SIG-M5 treated with dmso at 0.1 percent for 504 hours (cell line): ENCODE data around the gene OASL.
A peak's percentile ranks its signal among the peaks of the same experiment; 100 is the strongest.

Experiments used
- DNase-seq: peaks from one replicate; lab custom pipeline; 2025; ENCODE audit not compliant: unreplicated experiment; lab: John Stamatoyannopoulos, UW

The OASL gene

DNA sequence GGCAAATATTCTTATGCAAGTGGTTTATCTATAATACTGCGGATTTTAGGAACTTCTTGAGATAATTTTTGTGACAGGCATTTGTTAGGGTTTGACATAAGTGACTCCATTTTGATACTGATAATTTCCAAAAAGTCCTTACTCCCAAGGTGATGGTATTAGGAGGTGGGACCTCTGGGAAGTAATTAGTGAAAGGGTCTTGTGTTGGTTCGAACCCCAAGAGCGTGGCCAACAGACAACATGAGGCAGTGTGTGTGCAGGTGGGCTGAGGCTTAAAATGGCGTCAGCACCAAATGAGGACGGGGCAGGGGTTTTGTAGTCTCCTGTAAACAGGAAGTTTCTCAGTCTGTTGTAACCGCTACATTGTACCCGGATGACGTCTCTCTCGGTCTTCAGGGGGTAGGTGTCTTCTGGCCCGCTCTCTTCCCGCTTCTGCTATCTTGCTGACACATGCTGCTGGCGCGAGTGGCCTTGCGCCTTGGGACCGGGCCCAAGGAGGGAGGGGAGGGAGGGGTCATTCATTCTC is 21.0 kb downstream of the OASL start:
- DNase-seq, result no peak

DNA sequence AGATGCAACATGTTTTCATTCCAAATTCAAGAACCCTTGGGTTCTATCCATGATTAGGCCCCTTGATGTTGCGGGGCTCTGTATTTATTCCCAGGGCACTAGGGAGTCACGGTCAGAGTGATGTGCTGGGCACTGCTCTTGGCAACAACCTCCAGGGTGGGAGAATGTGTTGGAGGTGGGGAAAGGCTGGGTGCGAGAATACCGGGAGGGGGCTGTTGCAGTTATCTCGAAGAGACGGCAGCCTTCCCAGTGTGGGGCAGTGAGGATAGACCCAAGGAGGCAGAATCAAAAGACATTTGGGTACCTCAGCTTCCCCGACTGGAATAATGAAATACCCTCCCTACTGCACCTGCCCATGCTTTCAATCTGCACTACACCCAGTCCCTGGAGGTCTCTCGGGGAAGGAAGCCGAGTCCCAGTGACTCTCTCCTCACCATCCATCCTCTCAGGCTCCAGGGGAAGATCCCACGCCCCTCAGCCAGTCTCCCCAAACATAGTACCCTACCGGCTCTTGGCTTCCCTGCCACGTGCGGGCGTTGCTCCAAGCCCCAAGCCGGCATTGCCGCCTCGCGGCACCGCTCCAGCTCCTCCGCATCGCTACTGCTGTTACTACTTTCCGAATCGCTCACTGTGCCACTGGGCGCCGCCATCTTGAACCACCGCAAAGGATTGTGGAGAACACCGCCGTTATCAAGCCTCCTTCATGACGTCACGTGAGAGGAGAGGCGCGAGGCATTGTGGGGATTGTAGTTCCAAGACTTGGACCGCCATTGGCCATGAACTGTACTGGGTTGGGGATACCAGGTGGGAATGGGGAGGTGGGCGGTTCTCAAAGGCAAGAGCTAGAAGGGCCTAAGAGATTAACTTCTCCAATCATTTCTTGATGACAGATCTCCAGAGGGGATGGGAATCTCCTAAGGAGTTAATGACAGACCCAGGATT is 22.9 kb downstream of the OASL start, which contains the start of gene C12orf43:
Gene C12orf43, minus strand, starts transcription at position 663 of the 942 bp plus-strand sequence. Its CDS starts 13 bp downstream, at position 650.
- DNase-seq, result peak; percentile 94

DNA sequence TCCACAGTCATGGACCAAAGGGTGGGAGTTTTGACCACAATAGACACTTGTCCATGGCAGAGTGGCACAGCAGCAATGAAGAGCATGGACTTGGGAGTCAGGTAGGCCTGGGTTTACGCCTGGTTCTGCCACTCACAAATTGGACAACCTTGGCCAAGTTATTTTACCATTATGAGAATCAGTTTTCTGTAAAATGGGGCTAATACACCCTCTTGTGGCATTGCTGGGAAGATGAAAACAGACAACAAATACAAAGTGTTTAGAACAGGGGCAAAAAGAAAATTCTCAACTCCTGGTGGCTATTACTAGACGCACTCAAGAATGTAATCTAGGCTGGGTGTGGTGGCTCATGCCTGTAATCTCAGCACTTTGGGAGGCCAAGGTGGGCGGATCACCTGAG is 25.3 kb downstream of the OASL start:
- DNase-seq, result no peak

DNA sequence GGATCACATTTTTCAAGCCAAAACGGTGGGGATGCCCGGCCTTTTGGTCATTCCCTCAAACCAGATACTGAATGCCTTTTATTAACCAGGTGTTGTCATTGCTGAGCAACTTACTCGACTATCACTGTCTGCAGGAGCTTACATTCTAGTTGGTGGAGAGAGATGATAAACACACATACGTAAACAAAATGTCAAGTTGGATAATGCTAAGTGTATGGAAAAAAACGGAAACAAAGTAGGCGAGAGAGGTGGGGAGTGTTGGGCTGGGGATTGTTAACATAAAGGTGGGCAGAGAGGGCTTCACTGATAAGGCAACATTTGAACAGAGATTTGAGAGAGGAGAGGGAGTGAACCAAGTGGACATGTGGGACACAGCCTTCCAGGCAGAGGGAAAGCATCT is 27.2 kb downstream of the OASL start:
- DNase-seq, result no peak

- no peak for DNase-seq
These were observed 28.2 kb downstream of the OASL start for GRCh38 chr12:121010860-121011259.

- peak; percentile 51 for DNase-seq
These were observed 29.3 kb downstream of the OASL start for GRCh38 chr12:121009741-121010140.

DNA sequence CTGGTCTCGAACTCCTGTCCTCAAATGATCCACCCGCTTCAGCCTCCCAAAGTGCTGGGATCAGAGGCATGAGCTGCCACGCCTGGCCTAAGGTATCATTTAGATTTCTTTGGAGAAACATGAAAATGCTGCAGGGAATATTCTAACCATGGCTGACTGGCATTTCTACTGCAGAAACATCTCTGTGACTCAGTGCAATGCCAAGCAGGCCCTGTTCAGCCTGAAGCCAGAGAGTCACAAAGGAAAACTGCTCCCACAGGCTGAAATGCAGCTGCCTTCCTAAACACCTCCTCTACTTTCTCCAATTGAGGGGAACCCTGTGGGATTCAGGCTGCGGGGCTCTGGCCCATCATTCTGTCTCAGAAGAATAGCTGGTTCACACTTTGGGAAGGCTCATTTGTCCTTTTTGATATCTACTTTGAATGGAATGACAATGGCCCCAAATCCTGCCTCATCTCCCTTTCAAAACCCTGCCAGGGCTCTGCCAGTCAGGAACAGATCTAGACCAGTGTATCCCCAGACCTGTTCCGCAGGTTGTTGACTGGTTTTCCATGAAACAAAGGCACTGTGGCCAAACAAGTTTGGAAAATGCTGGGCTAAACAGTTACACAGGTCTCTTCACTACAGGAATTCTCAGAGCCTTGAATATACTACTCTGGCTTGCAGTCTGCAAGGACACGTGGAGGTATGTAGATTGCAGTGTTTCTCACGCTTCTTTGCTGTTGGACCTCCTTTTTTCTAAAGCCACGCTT is 30.5 kb downstream of the OASL start:
- no peak for DNase-seq

DNA sequence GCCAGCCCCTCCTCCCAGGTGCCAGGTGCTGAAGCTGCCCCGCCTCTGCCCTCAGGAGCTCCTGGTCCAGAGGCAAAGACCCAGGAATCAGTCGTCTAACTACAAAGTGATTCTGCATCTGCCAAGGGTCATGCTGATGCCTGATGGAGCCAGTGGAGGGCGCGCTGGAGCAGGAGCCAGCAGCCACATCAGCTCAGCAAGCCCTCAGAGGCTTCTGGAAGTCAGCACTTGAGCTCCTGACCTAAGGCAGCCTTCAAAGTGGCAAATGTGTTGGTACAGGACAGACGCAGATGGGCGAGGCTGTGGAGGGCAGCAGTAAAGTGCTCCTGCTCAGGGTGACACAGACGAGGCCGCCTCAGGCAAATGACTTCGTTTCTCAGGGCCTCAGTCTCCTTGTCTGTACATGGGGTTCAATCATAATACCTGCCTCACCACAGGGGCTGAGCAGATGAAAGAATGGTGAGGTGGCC is 33.7 kb downstream of the OASL start:
- peak; percentile 54 for DNase-seq

GRCh38 chr12:121004253-121004815 is 34.7 kb downstream of the OASL start:
- no peak for DNase-seq

DNA sequence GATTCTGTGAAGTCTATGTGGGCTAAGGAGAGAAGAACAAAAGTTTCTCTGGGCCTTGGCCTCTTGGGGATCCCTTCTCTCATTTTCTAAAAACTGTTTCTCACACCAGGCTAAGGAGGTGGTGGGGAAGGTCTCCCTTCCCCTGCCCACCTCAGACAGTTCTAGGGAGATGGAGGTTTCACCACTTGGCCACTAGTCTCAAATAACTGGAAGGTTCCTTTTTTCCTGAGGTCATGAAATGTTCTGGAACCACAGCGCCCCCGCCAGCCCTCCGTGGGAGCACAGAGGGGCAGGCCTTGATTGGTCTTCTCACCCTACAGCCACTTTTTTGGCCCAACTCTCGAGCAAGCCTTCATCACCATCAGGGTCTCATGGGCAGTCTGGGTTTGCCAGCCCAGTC is 35.4 kb downstream of the OASL start:
- peak; percentile 36 for DNase-seq

- no peak for DNase-seq
These were observed 37.1 kb downstream of the OASL start for GRCh38 chr12:121001841-121002483.

DNA sequence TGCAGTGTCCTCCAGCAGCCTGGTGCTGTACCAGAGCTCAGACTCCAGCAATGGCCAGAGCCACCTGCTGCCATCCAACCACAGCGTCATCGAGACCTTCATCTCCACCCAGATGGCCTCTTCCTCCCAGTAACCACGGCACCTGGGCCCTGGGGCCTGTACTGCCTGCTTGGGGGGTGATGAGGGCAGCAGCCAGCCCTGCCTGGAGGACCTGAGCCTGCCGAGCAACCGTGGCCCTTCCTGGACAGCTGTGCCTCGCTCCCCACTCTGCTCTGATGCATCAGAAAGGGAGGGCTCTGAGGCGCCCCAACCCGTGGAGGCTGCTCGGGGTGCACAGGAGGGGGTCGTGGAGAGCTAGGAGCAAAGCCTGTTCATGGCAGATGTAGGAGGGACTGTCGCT is 38.0 kb downstream of the OASL start:
- DNase-seq, result no peak

GRCh38 chr12:121000530-121000929 is 38.5 kb downstream of the OASL start:
- DNase-seq, result no peak

DNA sequence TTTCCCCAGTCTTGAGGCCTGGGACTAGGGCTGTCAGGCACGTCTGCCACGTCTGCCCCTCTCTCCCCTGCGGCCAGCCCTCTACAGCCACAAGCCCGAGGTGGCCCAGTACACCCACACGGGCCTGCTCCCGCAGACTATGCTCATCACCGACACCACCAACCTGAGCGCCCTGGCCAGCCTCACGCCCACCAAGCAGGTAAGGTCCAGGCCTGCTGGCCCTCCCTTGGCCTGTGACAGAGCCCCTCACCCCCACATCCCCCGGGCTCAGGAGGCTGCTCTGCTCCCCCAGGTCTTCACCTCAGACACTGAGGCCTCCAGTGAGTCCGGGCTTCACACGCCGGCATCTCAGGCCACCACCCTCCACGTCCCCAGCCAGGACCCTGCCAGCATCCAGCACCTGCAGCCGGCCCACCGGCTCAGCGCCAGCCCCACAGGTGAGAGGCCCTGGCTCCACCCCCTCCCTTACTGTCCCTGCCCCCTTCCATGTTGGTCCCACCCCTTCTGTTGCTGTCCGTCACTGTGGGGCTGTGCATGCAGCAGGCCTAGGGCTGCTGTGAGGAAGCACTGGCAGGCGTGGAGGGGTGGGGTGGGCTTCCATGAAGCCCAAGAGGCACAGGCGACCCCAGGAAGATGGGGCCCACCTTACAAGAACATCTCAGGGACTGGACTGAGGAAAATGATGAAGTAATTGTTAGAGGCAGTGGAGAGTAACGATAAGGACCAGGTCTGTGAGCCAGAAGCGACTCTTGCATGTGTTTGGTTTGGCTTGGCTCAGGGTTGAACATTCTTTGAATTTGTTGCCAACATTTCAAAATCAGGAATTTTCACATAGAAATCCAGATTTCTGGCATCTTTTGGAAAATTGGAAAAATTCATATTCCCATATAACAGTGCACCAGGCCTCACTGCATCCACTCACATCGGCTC is 39.6 kb downstream of the OASL start:
- DNase-seq, result no peak

DNA sequence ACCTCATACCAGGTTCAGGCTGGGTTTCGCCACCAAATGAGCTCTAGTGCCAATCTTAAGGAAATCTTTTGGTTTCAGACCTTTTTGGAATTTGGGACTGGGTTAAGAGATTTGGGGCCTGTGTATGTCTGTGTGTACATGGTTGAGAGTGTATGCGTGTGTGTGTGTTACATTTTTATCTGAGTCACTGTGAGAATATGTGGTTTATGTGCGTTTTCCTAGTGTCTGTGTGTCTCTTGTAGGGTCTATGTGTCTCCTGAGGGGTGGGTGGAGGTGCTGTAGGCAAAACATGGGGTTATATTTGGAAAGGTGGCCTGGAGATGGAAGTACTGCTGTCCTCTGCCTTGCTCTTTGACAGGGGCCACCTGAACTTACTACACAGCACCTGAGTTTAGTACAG is 40.6 kb downstream of the OASL start:
- no peak for DNase-seq

DNA sequence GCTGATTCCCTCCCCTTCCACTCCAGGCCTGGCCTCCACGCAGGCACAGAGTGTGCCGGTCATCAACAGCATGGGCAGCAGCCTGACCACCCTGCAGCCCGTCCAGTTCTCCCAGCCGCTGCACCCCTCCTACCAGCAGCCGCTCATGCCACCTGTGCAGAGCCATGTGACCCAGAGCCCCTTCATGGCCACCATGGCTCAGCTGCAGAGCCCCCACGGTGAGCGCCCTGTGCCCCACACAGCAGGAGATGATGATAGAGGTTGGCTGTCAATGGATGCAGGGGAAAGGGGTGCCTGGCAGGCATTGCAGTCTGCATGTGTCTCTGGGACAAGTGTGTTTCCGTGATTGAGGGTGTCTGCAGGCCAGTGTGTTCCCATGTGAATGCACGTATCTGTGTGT is 41.6 kb downstream of the OASL start:
- DNase-seq, result no peak

- DNase-seq, result no peak
These were observed 42.8 kb downstream of the OASL start for GRCh38 chr12:120996133-120996746.

GRCh38 chr12:120994589-120995337 is 44.3 kb downstream of the OASL start:
- no peak for DNase-seq

DNA sequence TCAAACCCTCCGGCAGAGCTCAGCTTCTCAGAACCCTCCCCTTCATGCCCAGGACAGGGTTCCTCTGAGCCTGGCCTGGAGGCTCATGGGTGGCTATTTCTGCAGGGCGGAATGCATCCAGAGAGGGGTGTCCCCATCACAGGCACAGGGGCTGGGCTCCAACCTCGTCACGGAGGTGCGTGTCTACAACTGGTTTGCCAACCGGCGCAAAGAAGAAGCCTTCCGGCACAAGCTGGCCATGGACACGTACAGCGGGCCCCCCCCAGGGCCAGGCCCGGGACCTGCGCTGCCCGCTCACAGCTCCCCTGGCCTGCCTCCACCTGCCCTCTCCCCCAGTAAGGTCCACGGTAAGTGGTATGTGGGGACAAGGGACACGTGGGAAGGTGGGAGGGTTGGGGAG is 45.0 kb downstream of the OASL start:
- no peak for DNase-seq
